HCT116 (cell line): ENCODE data around the gene SCRG1.

Experiments used
- CBX3 ChIP-seq: IDR thresholded peaks from 2 replicates; pipeline ENCODE4 v1.6.1; 2012; ENCODE audit warnings: low read depth
- CEBPB ChIP-seq: IDR thresholded peaks from 2 replicates; pipeline ENCODE4 v1.6.1; 2012; ENCODE audit warnings: low read depth
- ELF1 ChIP-seq: IDR thresholded peaks from 2 replicates; pipeline ENCODE4 v1.6.1; 2012; ENCODE audit warnings: low read depth, borderline replicate concordance
- EZH2 ChIP-seq: fragments of 200-600 bp; sonication (generic); IDR thresholded peaks from 2 replicates; pipeline ENCODE4 v1.6.1; 2017; ENCODE audit warnings: antibody characterized with exemption, mixed run types
- FOSL1 ChIP-seq: IDR thresholded peaks from 2 replicates; pipeline ENCODE4 v1.6.1; 2012; ENCODE audit warnings: low read depth
- POLR2A ChIP-seq: IDR thresholded peaks from 2 replicates; pipeline ENCODE4 v1.7.0; 2011; ENCODE audit warnings: borderline replicate concordance; ENCODE audit not compliant: insufficient read depth, insufficient read length; ENCODE audit errors: extremely low read depth
- POLR2AphosphoS5 ChIP-seq: IDR thresholded peaks from 2 replicates; pipeline ENCODE4 v1.6.1; 2011; ENCODE audit warnings: mild to moderate bottlenecking, low read depth, low read length, moderate library complexity
- RAD21 ChIP-seq: IDR thresholded peaks from 2 replicates; pipeline ENCODE4 v1.6.1; 2012; ENCODE audit warnings: low read depth, mild to moderate bottlenecking
- SP1 ChIP-seq: IDR thresholded peaks from 2 replicates; pipeline ENCODE4 v1.6.1; 2012; ENCODE audit warnings: low read depth
- YY1 ChIP-seq: IDR thresholded peaks from 2 replicates; pipeline ENCODE4 v1.6.1; 2011; ENCODE audit warnings: low read length, low read depth, moderate library complexity, mild to moderate bottlenecking; ENCODE audit not compliant: insufficient replicate concordance; ENCODE audit errors: extremely low read depth
- ZNF274 ChIP-seq: fragments of 200-500 bp; sonication (Bioruptor generic); IDR thresholded peaks from 2 replicates; pipeline ENCODE4 v1.6.1; 2014; ENCODE audit warnings: mild to moderate bottlenecking, low read depth, low read length, inconsistent platforms
- TF ChIP-seq, protein P1 (sequence below), 3 experiments: fragments of 200-600 bp in 1 of 3; sonication (generic) in 1 of 3; IDR thresholded peaks in 2 of 3; conservative IDR thresholded peaks in 1 of 3; 2 replicates each; pipeline ENCODE4 v1.5.1; 2012 to 2017; ENCODE audit warnings: low read depth in 2 of 3, low read length in 2 of 3, antibody characterized with exemption in 1 of 3, borderline replicate concordance in 1 of 3, control low read depth in 1 of 3, mild to moderate bottlenecking in 1 of 3, mixed read lengths in 1 of 3, mixed run types in 1 of 3, moderate library complexity in 1 of 3; ENCODE audit not compliant: insufficient read depth in 1 of 3
- TF ChIP-seq, protein P2 (sequence below): IDR thresholded peaks from 2 replicates; pipeline ENCODE4 v1.6.1; 2012; ENCODE audit warnings: low read depth
- TF ChIP-seq, protein P3 (sequence below): IDR thresholded peaks from 2 replicates; pipeline ENCODE4 v1.6.1; 2012

DNA sequence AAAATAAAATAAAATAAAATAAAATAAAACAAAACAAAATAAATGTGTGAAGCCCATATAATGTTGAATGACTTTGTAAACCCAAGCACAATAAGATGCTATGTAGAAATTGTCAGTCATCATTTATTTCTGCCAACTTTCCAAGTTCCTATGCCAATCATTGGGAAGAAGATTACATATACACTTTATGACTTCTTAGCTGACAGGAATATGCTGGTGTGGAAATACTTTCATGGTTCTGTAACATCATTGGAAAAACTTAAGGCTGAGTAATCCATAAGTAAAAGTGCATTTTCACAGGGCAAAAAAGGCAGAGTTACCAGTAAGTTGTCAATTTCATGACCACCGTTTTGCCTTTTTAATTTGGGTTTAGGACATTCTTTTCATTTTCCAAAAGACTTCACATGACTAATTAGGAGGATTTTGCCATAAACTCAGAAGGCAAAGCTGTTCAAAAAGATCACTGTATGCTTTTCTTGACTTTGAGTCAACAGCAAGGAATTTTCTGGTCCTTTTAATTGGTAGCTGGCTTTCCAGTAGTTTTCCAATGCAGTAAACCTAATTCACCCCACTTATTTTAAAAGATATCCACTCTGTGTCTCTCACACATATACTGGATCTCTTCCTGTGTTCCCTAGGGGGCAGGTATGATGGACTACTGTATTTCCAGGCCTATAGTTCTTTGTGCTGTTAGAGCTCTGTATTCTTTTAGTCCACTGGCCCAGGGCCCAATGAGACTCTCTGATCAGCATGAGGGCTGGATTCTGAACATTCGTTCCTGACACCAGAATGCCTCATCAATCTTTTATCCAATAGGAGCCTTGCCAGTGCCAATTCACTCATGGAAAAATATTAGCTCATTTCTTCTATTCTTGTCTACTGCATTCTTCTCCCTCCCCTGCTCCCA is 26.2 kb upstream of the SCRG1 start:
- no peak for TF ChIP-seq ELF1
- TF ChIP-seq, protein P1, sequence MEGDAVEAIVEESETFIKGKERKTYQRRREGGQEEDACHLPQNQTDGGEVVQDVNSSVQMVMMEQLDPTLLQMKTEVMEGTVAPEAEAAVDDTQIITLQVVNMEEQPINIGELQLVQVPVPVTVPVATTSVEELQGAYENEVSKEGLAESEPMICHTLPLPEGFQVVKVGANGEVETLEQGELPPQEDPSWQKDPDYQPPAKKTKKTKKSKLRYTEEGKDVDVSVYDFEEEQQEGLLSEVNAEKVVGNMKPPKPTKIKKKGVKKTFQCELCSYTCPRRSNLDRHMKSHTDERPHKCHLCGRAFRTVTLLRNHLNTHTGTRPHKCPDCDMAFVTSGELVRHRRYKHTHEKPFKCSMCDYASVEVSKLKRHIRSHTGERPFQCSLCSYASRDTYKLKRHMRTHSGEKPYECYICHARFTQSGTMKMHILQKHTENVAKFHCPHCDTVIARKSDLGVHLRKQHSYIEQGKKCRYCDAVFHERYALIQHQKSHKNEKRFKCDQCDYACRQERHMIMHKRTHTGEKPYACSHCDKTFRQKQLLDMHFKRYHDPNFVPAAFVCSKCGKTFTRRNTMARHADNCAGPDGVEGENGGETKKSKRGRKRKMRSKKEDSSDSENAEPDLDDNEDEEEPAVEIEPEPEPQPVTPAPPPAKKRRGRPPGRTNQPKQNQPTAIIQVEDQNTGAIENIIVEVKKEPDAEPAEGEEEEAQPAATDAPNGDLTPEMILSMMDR (IDR thresholded peaks at IDR 0.05 in 2 of 3, conservative IDR thresholded peaks at IDR 0.05 in 1 of 3; ENCODE audit: borderline replicate concordance in 1 of 3, insufficient read depth in 1 of 3, low read depth in 2 of 3, low read length in 2 of 3), result no peak
- TF ChIP-seq POLR2A, result no peak
- TF ChIP-seq, protein P2, sequence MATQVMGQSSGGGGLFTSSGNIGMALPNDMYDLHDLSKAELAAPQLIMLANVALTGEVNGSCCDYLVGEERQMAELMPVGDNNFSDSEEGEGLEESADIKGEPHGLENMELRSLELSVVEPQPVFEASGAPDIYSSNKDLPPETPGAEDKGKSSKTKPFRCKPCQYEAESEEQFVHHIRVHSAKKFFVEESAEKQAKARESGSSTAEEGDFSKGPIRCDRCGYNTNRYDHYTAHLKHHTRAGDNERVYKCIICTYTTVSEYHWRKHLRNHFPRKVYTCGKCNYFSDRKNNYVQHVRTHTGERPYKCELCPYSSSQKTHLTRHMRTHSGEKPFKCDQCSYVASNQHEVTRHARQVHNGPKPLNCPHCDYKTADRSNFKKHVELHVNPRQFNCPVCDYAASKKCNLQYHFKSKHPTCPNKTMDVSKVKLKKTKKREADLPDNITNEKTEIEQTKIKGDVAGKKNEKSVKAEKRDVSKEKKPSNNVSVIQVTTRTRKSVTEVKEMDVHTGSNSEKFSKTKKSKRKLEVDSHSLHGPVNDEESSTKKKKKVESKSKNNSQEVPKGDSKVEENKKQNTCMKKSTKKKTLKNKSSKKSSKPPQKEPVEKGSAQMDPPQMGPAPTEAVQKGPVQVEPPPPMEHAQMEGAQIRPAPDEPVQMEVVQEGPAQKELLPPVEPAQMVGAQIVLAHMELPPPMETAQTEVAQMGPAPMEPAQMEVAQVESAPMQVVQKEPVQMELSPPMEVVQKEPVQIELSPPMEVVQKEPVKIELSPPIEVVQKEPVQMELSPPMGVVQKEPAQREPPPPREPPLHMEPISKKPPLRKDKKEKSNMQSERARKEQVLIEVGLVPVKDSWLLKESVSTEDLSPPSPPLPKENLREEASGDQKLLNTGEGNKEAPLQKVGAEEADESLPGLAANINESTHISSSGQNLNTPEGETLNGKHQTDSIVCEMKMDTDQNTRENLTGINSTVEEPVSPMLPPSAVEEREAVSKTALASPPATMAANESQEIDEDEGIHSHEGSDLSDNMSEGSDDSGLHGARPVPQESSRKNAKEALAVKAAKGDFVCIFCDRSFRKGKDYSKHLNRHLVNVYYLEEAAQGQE, result no peak
- TF ChIP-seq POLR2AphosphoS5, result no peak
- no peak for TF ChIP-seq ZNF274
- TF ChIP-seq EZH2, result no peak
- TF ChIP-seq CBX3, result no peak
- no peak for TF ChIP-seq RAD21
- TF ChIP-seq SP1, result no peak
- TF ChIP-seq, protein P3, sequence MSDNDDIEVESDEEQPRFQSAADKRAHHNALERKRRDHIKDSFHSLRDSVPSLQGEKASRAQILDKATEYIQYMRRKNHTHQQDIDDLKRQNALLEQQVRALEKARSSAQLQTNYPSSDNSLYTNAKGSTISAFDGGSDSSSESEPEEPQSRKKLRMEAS, result no peak
- TF ChIP-seq CEBPB, result no peak
- TF ChIP-seq YY1, result no peak
- no peak for TF ChIP-seq FOSL1
